ENCODE results near the gene HOMER1. TPM values are rescaled to one million over a fixed set of nuclear protein-coding genes. Genes with fewer than 3 reads are reported as not detected.
A peak's percentile ranks its signal among the peaks of the same experiment; 100 is the strongest.

Gene HOMER1
- total and polyA plus RNA-seq, 2 of the 4 experiments (the other 2 are of a cell fraction): 1.9 to 6.8 TPM

DNA sequence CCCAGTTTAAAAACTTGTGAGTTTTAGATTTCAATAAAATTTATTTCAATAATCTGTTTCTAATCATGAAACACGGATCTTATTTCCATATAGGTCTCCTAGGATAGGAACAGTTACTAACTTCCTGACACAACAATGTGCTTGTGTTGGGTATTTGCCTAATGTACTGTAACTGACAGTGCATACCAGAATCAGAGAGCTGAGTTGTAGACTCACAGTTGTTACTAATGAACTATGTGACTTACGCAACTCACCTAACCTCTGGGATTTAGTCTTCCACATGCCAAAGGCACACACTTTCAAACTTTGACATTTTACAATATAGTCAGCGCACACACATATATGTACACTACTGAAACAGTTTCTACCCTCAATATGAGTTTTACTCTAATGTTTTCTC lies 77.7 kb downstream of the HOMER1 start:
- intact Hi-C loops (cut with micrococcal nuclease): no loop called here
- TF ChIP-seq RFX5 (IDR thresholded peaks at IDR 0.05; ENCODE audit: low read depth, low read length) (no peak), MAFK (IDR thresholded peaks at IDR 0.05; ENCODE audit: low read depth, low read length) (no peak), CEBPB (IDR thresholded peaks at IDR 0.05; ENCODE audit: low read depth, low read length) (peak; percentile 95), BHLHE40 (IDR thresholded peaks at IDR 0.05; ENCODE audit: low read depth, low read length) (no peak), RCOR1 (IDR thresholded peaks at IDR 0.05; ENCODE audit: insufficient replicate concordance, low read length) (no peak), NFE2L2 (IDR thresholded peaks at IDR 0.05; ENCODE audit: low read depth, low read length) (no peak)
- Histone ChIP-seq H3K23ac (ENCODE audit: low read depth, low read length) (no peak overlapping the region), H3K4me2 (ENCODE audit: low read depth, low read length) (no peak overlapping the region), H4K91ac (ENCODE audit: insufficient read depth, low read depth, low read length) (no peak overlapping the region), H3K9ac (ENCODE audit: low read depth, low read length) (no peak overlapping the region), H2BK5ac (ENCODE audit: low read depth, low read length, poor library complexity, severe bottlenecking) (no peak overlapping the region), H3K18ac (ENCODE audit: low read depth, low read length) (no peak overlapping the region), H2AK5ac (ENCODE audit: low read depth, low read length) (no peak overlapping the region), H3K9me1 (ENCODE audit: insufficient read depth, low read length) (peaks cover 5% of the 10 kb centered on the region; the same call in 1 of the 2 replicates), H4K5ac (ENCODE audit: low read depth, low read length) (no peak overlapping the region), H3K4me1 (ENCODE audit: control insufficient read depth, insufficient read depth, low read length) (no peaks in the 10 kb centered on the region), H2BK20ac (ENCODE audit: low read depth, low read length) (no peak overlapping the region), H3K56ac (ENCODE audit: extremely low read depth, insufficient read depth, low read length) (no peak overlapping the region), H2AK9ac (replicated peaks; ENCODE audit: low read depth, low read length, poor library complexity) (no peak overlapping the region), H3K27ac (ENCODE audit: insufficient read depth, low read length) (no peak overlapping the region; the same call in 1 of the 2 replicates), H4K20me1 (ENCODE audit: insufficient read depth, low read length) (no peaks in the 10 kb centered on the region), H3K4me3 (ENCODE audit: insufficient read depth, low read depth, low read length) (no peak overlapping the region), H2AFZ (replicated peaks; ENCODE audit: low read length, poor library complexity) (no peak overlapping the region), H3K14ac (replicated peaks; ENCODE audit: low read depth, low read length) (no peak overlapping the region), H3K36me3 (ENCODE audit: control insufficient read depth, insufficient read depth, low read length) (peaks cover 1% of the 10 kb centered on the region; the same call in 1 of the 2 replicates), H4K8ac (ENCODE audit: low read depth in 2 of 2, low read length in 2 of 2) (no peak overlapping the region), H3K9me3 (ENCODE audit: control insufficient read depth, insufficient read depth, low read length) (no peaks in the 10 kb centered on the region), H3K4ac (ENCODE audit: low read depth, low read length) (no peak overlapping the region), H2BK15ac (ENCODE audit: low read depth, low read length) (no peak overlapping the region), H2BK120ac (ENCODE audit: low read depth, low read length) (no peak overlapping the region), H3K27me3 (ENCODE audit: control insufficient read depth, insufficient read depth, low read length) (no peaks in the 10 kb centered on the region), H3K79me1 (ENCODE audit: low read depth in 1 of 2, low read length in 2 of 2) (no peaks in the 10 kb centered on the region)
- dilution Hi-C loops (cut with HindIII; ENCODE audit: low sequenced_read_pairs, unreplicated experiment): no loop called here
- POLR2A ChIA-PET (ENCODE audit: unreplicated experiment): no interaction called here
- ATAC-seq (ENCODE audit: low read depth): peak; percentile 77
- WGBS, 2 experiments (ENCODE audit: extremely low coverage in 2 of 2, insufficient read length in 1 of 2): no CpG with 5 or more reads among the region's 3 CpGs
- CTCF ChIA-PET: interaction anchor here (1.0 kb wide), 2 partner anchors 11 to 17 kb away, joined by 3 read pairs; no protein-coding TSS in a partner anchor
- peak; percentile 59 for DNase-seq
- no TSS peak for BruUV-seq (replicated peaks)
- in situ Hi-C loops (cut with MboI; ENCODE audit: low sequenced_read_pairs): no loop called here
